Measurements from ENCODE around the gene TMEM117.

The TMEM117 gene

DNA sequence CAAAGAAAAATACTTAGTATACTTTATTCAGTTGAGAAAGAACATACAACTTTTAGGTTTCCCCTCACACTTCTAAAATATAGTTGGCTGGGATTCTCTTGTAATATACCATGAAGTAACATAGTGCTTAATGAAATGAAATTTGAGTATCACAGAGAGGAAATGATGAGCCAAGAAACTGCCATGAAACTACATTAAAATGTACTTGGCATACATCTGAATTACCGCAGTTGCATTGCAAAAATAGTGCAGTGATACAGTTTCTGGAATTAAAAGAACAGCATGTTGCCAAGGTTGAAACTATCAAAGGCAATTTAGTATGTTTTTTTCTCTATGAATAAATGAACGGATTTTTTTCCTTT, 389.2 kb downstream of the TMEM117 start:
- Histone ChIP-seq H3K9me3 (ENCODE audit: insufficient read depth, low read depth, low read length) (no peaks in the 10 kb centered on the region), H4K8ac (ENCODE audit: low read depth, low read length) (no peak overlapping the region), H3K79me1 (ENCODE audit: low read length) (no peaks in the 10 kb centered on the region), H4K12ac (ENCODE audit: low read depth, low read length) (no peak overlapping the region), H2AK5ac (ENCODE audit: low read length) (no peak overlapping the region), H3K79me2 (ENCODE audit: control insufficient read depth, insufficient read depth, low read length, poor library complexity) (no peaks in the 10 kb centered on the region), H2BK5ac (ENCODE audit: low read depth, low read length, poor library complexity) (no peak overlapping the region), H3K36me3 (ENCODE audit: control insufficient read depth in 1 of 2, insufficient read depth in 2 of 2, low read length in 2 of 2) (no peaks in the 10 kb centered on the region), H2BK120ac (ENCODE audit: insufficient read depth, low read length, poor library complexity) (no peak overlapping the region), H3K27ac (ENCODE audit: low read depth, low read length) (no peak overlapping the region), H3K4me2 (ENCODE audit: low read length) (no peak overlapping the region), H3K27me3 (ENCODE audit: insufficient read depth, low read length) (no peaks in the 10 kb centered on the region), H3K18ac (ENCODE audit: low read length) (no peak overlapping the region), H4K91ac (ENCODE audit: low read depth, low read length) (no peak overlapping the region), H2AFZ (ENCODE audit: insufficient read depth, low read length, poor library complexity) (no peak overlapping the region), H3K9ac (ENCODE audit: low read length) (no peak overlapping the region), H3K14ac (ENCODE audit: low read length) (no peak overlapping the region), H3K23ac (ENCODE audit: low read length) (no peak overlapping the region), H2BK12ac (ENCODE audit: low read length) (no peak overlapping the region), H3K4ac (ENCODE audit: low read depth, low read length) (no peak overlapping the region), H3K4me3 (ENCODE audit: low read depth, low read length) (no peak overlapping the region), H3K4me1 (ENCODE audit: control insufficient read depth in 1 of 2, insufficient read depth in 2 of 2, low read length in 2 of 2) (no peaks in the 10 kb centered on the region)
- no CpG with 5 or more reads among the region's 2 CpGs for WGBS (ENCODE audit: extremely low coverage, insufficient coverage, insufficient read length)
- DNase-seq: no peak

DNA sequence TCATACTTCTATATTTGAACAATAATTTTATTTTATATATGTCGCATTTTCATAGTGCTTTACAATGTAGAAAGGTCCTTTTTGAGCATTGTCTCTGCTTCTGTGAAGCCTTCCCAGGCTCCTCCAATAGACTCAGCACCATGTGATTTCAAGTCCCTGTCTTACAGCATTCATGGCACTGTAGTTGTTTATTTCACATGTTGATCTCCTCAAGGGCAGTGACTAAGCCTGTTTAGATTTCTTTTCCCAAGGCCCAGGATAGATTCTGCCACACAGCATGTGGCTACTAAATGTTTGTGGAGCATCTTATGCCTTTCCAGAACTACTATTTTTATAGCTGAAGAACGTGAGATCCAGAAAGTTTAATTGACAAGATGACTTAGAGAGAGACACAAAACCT, 391.7 kb downstream of the TMEM117 start:
- no peak for DNase-seq
- Histone ChIP-seq H4K12ac (ENCODE audit: low read depth, low read length) (no peak overlapping the region), H2BK120ac (ENCODE audit: insufficient read depth, low read length, poor library complexity) (no peak overlapping the region), H3K14ac (ENCODE audit: low read length) (no peak overlapping the region), H3K79me2 (ENCODE audit: control insufficient read depth, insufficient read depth, low read length, poor library complexity) (no peaks in the 10 kb centered on the region), H3K4me1 (ENCODE audit: control insufficient read depth in 1 of 2, insufficient read depth in 2 of 2, low read length in 2 of 2) (no peaks in the 10 kb centered on the region), H3K23ac (ENCODE audit: low read length) (no peak overlapping the region), H2BK5ac (ENCODE audit: low read depth, low read length, poor library complexity) (no peak overlapping the region), H3K18ac (ENCODE audit: low read length) (no peak overlapping the region), H2AFZ (ENCODE audit: insufficient read depth, low read length, poor library complexity) (no peak overlapping the region), H4K8ac (ENCODE audit: low read depth, low read length) (no peak overlapping the region), H3K9ac (ENCODE audit: low read length) (no peak overlapping the region), H2AK5ac (ENCODE audit: low read length) (no peak overlapping the region), H2BK12ac (ENCODE audit: low read length) (no peak overlapping the region), H4K91ac (ENCODE audit: low read depth, low read length) (no peak overlapping the region), H3K4ac (ENCODE audit: low read depth, low read length) (no peak overlapping the region), H3K27me3 (ENCODE audit: insufficient read depth, low read length) (no peaks in the 10 kb centered on the region), H3K36me3 (ENCODE audit: control insufficient read depth in 1 of 2, insufficient read depth in 2 of 2, low read length in 2 of 2) (no peaks in the 10 kb centered on the region), H3K9me3 (ENCODE audit: insufficient read depth, low read depth, low read length) (no peaks in the 10 kb centered on the region), H3K27ac (ENCODE audit: low read depth, low read length) (no peak overlapping the region), H3K79me1 (ENCODE audit: low read length) (no peaks in the 10 kb centered on the region), H3K4me2 (ENCODE audit: low read length) (no peak overlapping the region), H3K4me3 (ENCODE audit: low read depth, low read length) (no peak overlapping the region)
- no CpG with 5 or more reads among the region's 2 CpGs for WGBS (ENCODE audit: extremely low coverage, insufficient coverage, insufficient read length)

DNA sequence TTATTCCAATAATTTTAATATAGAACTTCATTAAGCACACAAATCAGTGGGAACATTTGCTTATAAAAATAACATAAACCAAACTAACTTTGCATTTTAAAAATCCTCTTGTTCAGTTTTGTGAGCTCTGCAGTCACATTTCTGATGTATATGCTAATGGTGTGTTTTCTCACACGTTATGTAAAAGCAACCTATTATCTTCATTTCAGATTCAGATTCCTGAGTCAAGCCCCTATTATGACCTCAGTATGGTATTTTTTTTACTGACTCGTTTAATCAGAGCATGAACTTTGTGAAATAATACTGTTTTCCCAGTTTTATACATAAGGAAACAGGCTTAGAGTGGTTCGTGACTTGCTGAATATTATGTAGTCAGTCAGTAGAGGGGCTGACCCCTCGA, 394.0 kb downstream of the TMEM117 start:
- H3K79me2 ChIP-seq (ENCODE audit: control insufficient read depth, insufficient read depth, low read length, poor library complexity): no peaks in the 10 kb centered on the region
- WGBS (ENCODE audit: extremely low coverage, insufficient coverage, insufficient read length): no CpG with 5 or more reads among the region's 4 CpGs
- DNase-seq: no peak

DNA sequence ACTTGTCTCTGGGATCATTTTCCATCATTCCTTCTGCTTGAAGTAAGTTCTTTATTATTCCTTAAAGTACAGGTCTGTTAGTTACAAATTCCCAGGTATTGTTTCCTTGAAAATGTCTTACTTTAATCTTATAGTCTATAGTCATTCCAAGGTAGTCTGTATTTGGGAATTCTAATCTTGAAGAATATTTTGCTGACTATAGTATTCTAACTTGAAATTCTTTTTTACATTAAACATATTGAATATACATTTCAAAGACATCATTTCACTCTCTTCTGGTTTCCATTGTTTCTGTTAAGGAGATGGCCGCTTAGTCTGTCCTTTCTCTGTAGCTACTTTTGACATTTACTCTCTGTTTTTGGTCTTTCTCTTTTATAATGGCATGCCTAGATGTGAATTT, 399.8 kb downstream of the TMEM117 start:
- Histone ChIP-seq H3K14ac (ENCODE audit: low read length) (no peak overlapping the region), H3K18ac (ENCODE audit: low read length) (no peak overlapping the region), H3K23ac (ENCODE audit: low read length) (no peak overlapping the region), H4K12ac (ENCODE audit: low read depth, low read length) (no peak overlapping the region), H3K4me2 (ENCODE audit: low read length) (no peak overlapping the region), H2BK5ac (ENCODE audit: low read depth, low read length, poor library complexity) (no peak overlapping the region), H4K8ac (ENCODE audit: low read depth, low read length) (no peak overlapping the region), H4K91ac (ENCODE audit: low read depth, low read length) (no peak overlapping the region), H3K4ac (ENCODE audit: low read depth, low read length) (no peak overlapping the region), H2BK12ac (ENCODE audit: low read length) (no peak overlapping the region), H3K27ac (ENCODE audit: low read depth, low read length) (no peak overlapping the region), H3K36me3 (ENCODE audit: control insufficient read depth in 1 of 2, insufficient read depth in 2 of 2, low read length in 2 of 2) (no peaks in the 10 kb centered on the region), H2AFZ (ENCODE audit: insufficient read depth, low read length, poor library complexity) (no peak overlapping the region), H3K9ac (ENCODE audit: low read length) (no peak overlapping the region), H3K79me2 (ENCODE audit: control insufficient read depth, insufficient read depth, low read length, poor library complexity) (no peaks in the 10 kb centered on the region), H3K27me3 (ENCODE audit: insufficient read depth, low read length) (no peaks in the 10 kb centered on the region), H3K79me1 (ENCODE audit: low read length) (no peaks in the 10 kb centered on the region), H2BK120ac (ENCODE audit: insufficient read depth, low read length, poor library complexity) (no peak overlapping the region), H2AK5ac (ENCODE audit: low read length) (no peak overlapping the region), H3K9me3 (ENCODE audit: insufficient read depth, low read depth, low read length) (no peaks in the 10 kb centered on the region), H3K4me1 (ENCODE audit: control insufficient read depth in 1 of 2, insufficient read depth in 2 of 2, low read length in 2 of 2) (no peaks in the 10 kb centered on the region), H3K4me3 (ENCODE audit: low read depth, low read length) (no peak overlapping the region)
- no CpG with 5 or more reads among the region's 1 CpG for WGBS (ENCODE audit: extremely low coverage, insufficient coverage, insufficient read length)
- no peak for DNase-seq

More for the DNA sequence above, 394.0 kb downstream of the TMEM117 start:
- Histone ChIP-seq H3K9me3 (ENCODE audit: insufficient read depth, low read depth, low read length) (no peaks in the 10 kb centered on the region), H2BK120ac (ENCODE audit: insufficient read depth, low read length, poor library complexity) (no peak overlapping the region), H3K4me2 (ENCODE audit: low read length) (no peak overlapping the region), H3K4me3 (ENCODE audit: low read depth, low read length) (no peak overlapping the region), H3K18ac (ENCODE audit: low read length) (no peak overlapping the region), H3K23ac (ENCODE audit: low read length) (no peak overlapping the region), H3K36me3 (ENCODE audit: control insufficient read depth in 1 of 2, insufficient read depth in 2 of 2, low read length in 2 of 2) (no peaks in the 10 kb centered on the region), H2BK5ac (ENCODE audit: low read depth, low read length, poor library complexity) (no peak overlapping the region), H2AFZ (ENCODE audit: insufficient read depth, low read length, poor library complexity) (no peak overlapping the region), H3K4ac (ENCODE audit: low read depth, low read length) (no peak overlapping the region), H4K91ac (ENCODE audit: low read depth, low read length) (no peak overlapping the region), H3K27ac (ENCODE audit: low read depth, low read length) (no peak overlapping the region), H4K8ac (ENCODE audit: low read depth, low read length) (no peak overlapping the region), H3K79me1 (ENCODE audit: low read length) (no peaks in the 10 kb centered on the region), H3K9ac (ENCODE audit: low read length) (no peak overlapping the region), H3K27me3 (ENCODE audit: insufficient read depth, low read length) (no peaks in the 10 kb centered on the region), H3K14ac (ENCODE audit: low read length) (no peak overlapping the region), H3K4me1 (ENCODE audit: control insufficient read depth in 1 of 2, insufficient read depth in 2 of 2, low read length in 2 of 2) (no peaks in the 10 kb centered on the region), H2AK5ac (ENCODE audit: low read length) (no peak overlapping the region), H4K12ac (ENCODE audit: low read depth, low read length) (no peak overlapping the region), H2BK12ac (ENCODE audit: low read length) (no peak overlapping the region)

All from trophoblast cell (in vitro differentiated cells and primary cell).